ENCODE results near the gene SETD7.

Gene SETD7

GRCh38 chr4:139530833-139531427 is 25.1 kb downstream of the SETD7 start:
- H3K36me3 ChIP-seq (ENCODE audit: insufficient read depth, low read length), result peaks cover 17% of the 10 kb centered on the region

GRCh38 chr4:139528377-139529005 is 27.5 kb downstream of the SETD7 start:
- no peak overlapping the region for H3K4me3 ChIP-seq (ENCODE audit: low read length)
- H3K27me3 ChIP-seq (ENCODE audit: insufficient read depth, low read length), result no peaks in the 10 kb centered on the region
- H3K36me3 ChIP-seq (ENCODE audit: insufficient read depth, low read length), result peaks cover 25% of the 10 kb centered on the region
- H3K4me1 ChIP-seq (ENCODE audit: insufficient read depth, low read length), result no peaks in the 10 kb centered on the region
- no peaks in the 10 kb centered on the region for H3K9me3 ChIP-seq (ENCODE audit: low read length)
- no peak overlapping the region for H2AFZ ChIP-seq (ENCODE audit: low read depth, low read length)

More at GRCh38 chr4:139530833-139531427, 25.1 kb downstream of the SETD7 start:
- H3K27me3 ChIP-seq (ENCODE audit: insufficient read depth, low read length), result no peaks in the 10 kb centered on the region
- H2AFZ ChIP-seq (ENCODE audit: low read depth, low read length), result no peak overlapping the region
- no peak overlapping the region for H3K4me3 ChIP-seq (ENCODE audit: low read length)
- no peaks in the 10 kb centered on the region for H3K4me1 ChIP-seq (ENCODE audit: insufficient read depth, low read length)
- no peaks in the 10 kb centered on the region for H3K9me3 ChIP-seq (ENCODE audit: low read length)

GRCh38 chr4:139526928-139527327 is 29.1 kb downstream of the SETD7 start:
- Histone ChIP-seq H2AFZ (ENCODE audit: low read depth, low read length) (no peak overlapping the region), H3K9me3 (ENCODE audit: low read length) (no peaks in the 10 kb centered on the region), H3K36me3 (ENCODE audit: insufficient read depth, low read length) (peaks cover 20% of the 10 kb centered on the region), H3K27me3 (ENCODE audit: insufficient read depth, low read length) (no peaks in the 10 kb centered on the region), H3K4me3 (ENCODE audit: low read length) (no peak overlapping the region), H3K4me1 (ENCODE audit: insufficient read depth, low read length) (peaks cover 10% of the 10 kb centered on the region)

GRCh38 chr4:139525414-139525813 is 30.6 kb downstream of the SETD7 start:
- peaks cover 14% of the 10 kb centered on the region for H3K4me1 ChIP-seq (ENCODE audit: insufficient read depth, low read length)
- peaks cover 20% of the 10 kb centered on the region for H3K36me3 ChIP-seq (ENCODE audit: insufficient read depth, low read length)
- no peak overlapping the region for H3K4me3 ChIP-seq (ENCODE audit: low read length)

GRCh38 chr4:139524062-139524631 is 31.9 kb downstream of the SETD7 start:
- Histone ChIP-seq H3K27me3 (ENCODE audit: insufficient read depth, low read length) (no peaks in the 10 kb centered on the region), H3K9me3 (ENCODE audit: low read length) (no peaks in the 10 kb centered on the region), H2AFZ (ENCODE audit: low read depth, low read length) (no peak overlapping the region), H3K4me3 (ENCODE audit: low read length) (no peak overlapping the region), H3K36me3 (ENCODE audit: insufficient read depth, low read length) (peaks cover 23% of the 10 kb centered on the region), H3K4me1 (ENCODE audit: insufficient read depth, low read length) (peaks cover 14% of the 10 kb centered on the region)

More at GRCh38 chr4:139525414-139525813, 30.6 kb downstream of the SETD7 start:
- Histone ChIP-seq H3K9me3 (ENCODE audit: low read length) (no peaks in the 10 kb centered on the region), H2AFZ (ENCODE audit: low read depth, low read length) (no peak overlapping the region), H3K27me3 (ENCODE audit: insufficient read depth, low read length) (no peaks in the 10 kb centered on the region)

GRCh38 chr4:139523076-139523475 is 32.9 kb downstream of the SETD7 start:
- Histone ChIP-seq H3K36me3 (ENCODE audit: insufficient read depth, low read length) (peaks cover 17% of the 10 kb centered on the region), H3K4me1 (ENCODE audit: insufficient read depth, low read length) (peaks cover 14% of the 10 kb centered on the region), H3K9me3 (ENCODE audit: low read length) (no peaks in the 10 kb centered on the region), H2AFZ (ENCODE audit: low read depth, low read length) (no peak overlapping the region), H3K27me3 (ENCODE audit: insufficient read depth, low read length) (no peaks in the 10 kb centered on the region), H3K4me3 (ENCODE audit: low read length) (no peak overlapping the region)

GRCh38 chr4:139522457-139522856 is 33.6 kb downstream of the SETD7 start:
- H3K27me3 ChIP-seq (ENCODE audit: insufficient read depth, low read length), result no peaks in the 10 kb centered on the region
- peaks cover 14% of the 10 kb centered on the region for H3K4me1 ChIP-seq (ENCODE audit: insufficient read depth, low read length)
- H3K4me3 ChIP-seq (ENCODE audit: low read length), result no peak overlapping the region
- H3K36me3 ChIP-seq (ENCODE audit: insufficient read depth, low read length), result peaks cover 20% of the 10 kb centered on the region
- no peak overlapping the region for H2AFZ ChIP-seq (ENCODE audit: low read depth, low read length)
- no peaks in the 10 kb centered on the region for H3K9me3 ChIP-seq (ENCODE audit: low read length)

- H3K4me3 ChIP-seq (ENCODE audit: low read length), result no peak overlapping the region
- H3K4me1 ChIP-seq (ENCODE audit: insufficient read depth, low read length), result peaks cover 14% of the 10 kb centered on the region
- peaks cover 21% of the 10 kb centered on the region for H3K36me3 ChIP-seq (ENCODE audit: insufficient read depth, low read length)
- no peaks in the 10 kb centered on the region for H3K27me3 ChIP-seq (ENCODE audit: insufficient read depth, low read length)
- no peak overlapping the region for H2AFZ ChIP-seq (ENCODE audit: low read depth, low read length)
- H3K9me3 ChIP-seq (ENCODE audit: low read length), result no peaks in the 10 kb centered on the region
Observed at GRCh38 chr4:139521754-139522401, 34.1 kb downstream of the SETD7 start.

- no peak overlapping the region for H3K4me3 ChIP-seq (ENCODE audit: low read length)
- H2AFZ ChIP-seq (ENCODE audit: low read depth, low read length), result no peak overlapping the region
- H3K27me3 ChIP-seq (ENCODE audit: insufficient read depth, low read length), result no peaks in the 10 kb centered on the region
- peaks cover 9% of the 10 kb centered on the region for H3K4me1 ChIP-seq (ENCODE audit: insufficient read depth, low read length)
- peaks cover 38% of the 10 kb centered on the region for H3K36me3 ChIP-seq (ENCODE audit: insufficient read depth, low read length)
- H3K9me3 ChIP-seq (ENCODE audit: low read length), result peaks cover 3% of the 10 kb centered on the region
Observed at GRCh38 chr4:139515531-139515958, 40.5 kb downstream of the SETD7 start.

- no peaks in the 10 kb centered on the region for H3K27me3 ChIP-seq (ENCODE audit: insufficient read depth, low read length)
- H3K36me3 ChIP-seq (ENCODE audit: insufficient read depth, low read length), result peaks cover 43% of the 10 kb centered on the region
- H3K9me3 ChIP-seq (ENCODE audit: low read length), result peaks cover 3% of the 10 kb centered on the region
- H3K4me3 ChIP-seq (ENCODE audit: low read length), result no peak overlapping the region
- peaks cover 9% of the 10 kb centered on the region for H3K4me1 ChIP-seq (ENCODE audit: insufficient read depth, low read length)
- H2AFZ ChIP-seq (ENCODE audit: low read depth, low read length), result no peak overlapping the region
Observed at GRCh38 chr4:139514382-139515059, 41.5 kb downstream of the SETD7 start.

GRCh38 chr4:139511320-139511719 is 44.7 kb downstream of the SETD7 start:
- H3K27me3 ChIP-seq (ENCODE audit: insufficient read depth, low read length), result no peaks in the 10 kb centered on the region
- H2AFZ ChIP-seq (ENCODE audit: low read depth, low read length), result no peak overlapping the region
- H3K36me3 ChIP-seq (ENCODE audit: insufficient read depth, low read length), result peaks cover 47% of the 10 kb centered on the region
- peaks cover 9% of the 10 kb centered on the region for H3K4me1 ChIP-seq (ENCODE audit: insufficient read depth, low read length)
- H3K4me3 ChIP-seq (ENCODE audit: low read length), result no peak overlapping the region
- peaks cover 3% of the 10 kb centered on the region for H3K9me3 ChIP-seq (ENCODE audit: low read length)

- Histone ChIP-seq H3K4me3 (ENCODE audit: low read length) (no peak overlapping the region), H3K9me3 (ENCODE audit: low read length) (peaks cover 3% of the 10 kb centered on the region), H2AFZ (ENCODE audit: low read depth, low read length) (no peak overlapping the region), H3K27me3 (ENCODE audit: insufficient read depth, low read length) (no peaks in the 10 kb centered on the region), H3K36me3 (ENCODE audit: insufficient read depth, low read length) (peaks cover 40% of the 10 kb centered on the region), H3K4me1 (ENCODE audit: insufficient read depth, low read length) (peaks cover 9% of the 10 kb centered on the region)
Observed at GRCh38 chr4:139509727-139510410, 46.1 kb downstream of the SETD7 start.

Data from neuron (in vitro differentiated cells).